Measurements from ENCODE around the gene NFYC.

- TF ChIP-seq EZH2phosphoT487 (IDR thresholded peaks at IDR 0.05; ENCODE audit: borderline replicate concordance): no peak
- TF ChIP-seq, protein P1, sequence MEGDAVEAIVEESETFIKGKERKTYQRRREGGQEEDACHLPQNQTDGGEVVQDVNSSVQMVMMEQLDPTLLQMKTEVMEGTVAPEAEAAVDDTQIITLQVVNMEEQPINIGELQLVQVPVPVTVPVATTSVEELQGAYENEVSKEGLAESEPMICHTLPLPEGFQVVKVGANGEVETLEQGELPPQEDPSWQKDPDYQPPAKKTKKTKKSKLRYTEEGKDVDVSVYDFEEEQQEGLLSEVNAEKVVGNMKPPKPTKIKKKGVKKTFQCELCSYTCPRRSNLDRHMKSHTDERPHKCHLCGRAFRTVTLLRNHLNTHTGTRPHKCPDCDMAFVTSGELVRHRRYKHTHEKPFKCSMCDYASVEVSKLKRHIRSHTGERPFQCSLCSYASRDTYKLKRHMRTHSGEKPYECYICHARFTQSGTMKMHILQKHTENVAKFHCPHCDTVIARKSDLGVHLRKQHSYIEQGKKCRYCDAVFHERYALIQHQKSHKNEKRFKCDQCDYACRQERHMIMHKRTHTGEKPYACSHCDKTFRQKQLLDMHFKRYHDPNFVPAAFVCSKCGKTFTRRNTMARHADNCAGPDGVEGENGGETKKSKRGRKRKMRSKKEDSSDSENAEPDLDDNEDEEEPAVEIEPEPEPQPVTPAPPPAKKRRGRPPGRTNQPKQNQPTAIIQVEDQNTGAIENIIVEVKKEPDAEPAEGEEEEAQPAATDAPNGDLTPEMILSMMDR (conservative IDR thresholded peaks at IDR 0.05; ENCODE audit: low read length): no peak
Observed at GRCh38 chr1:40692429-40692895, 958 bp downstream of the NFYC start.
